HG02571 (cell line): Measurements from ENCODE around the gene PABPC4L.
"Not testable (repeated sequence)": the region's sequence is repeated elsewhere in the genome, so short reads cannot be mapped to it uniquely, and the experiment has no call there.

Experiments
- ATAC-seq: cut with Tn5 transposase; IDR thresholded peaks from one replicate; pipeline ENCODE4 v1.9.1; 2021; ENCODE audit warnings: mild to moderate bottlenecking, moderate library complexity; ENCODE audit not compliant: unreplicated experiment

Gene PABPC4L

GRCh38 chr4:134201216-134202161, at the start of gene PABPC4L:
Gene PABPC4L (minus strand): TSS chr4:134201789. CDS start chr4:134201019, 770 bp downstream.
- no peak for ATAC-seq

DNA sequence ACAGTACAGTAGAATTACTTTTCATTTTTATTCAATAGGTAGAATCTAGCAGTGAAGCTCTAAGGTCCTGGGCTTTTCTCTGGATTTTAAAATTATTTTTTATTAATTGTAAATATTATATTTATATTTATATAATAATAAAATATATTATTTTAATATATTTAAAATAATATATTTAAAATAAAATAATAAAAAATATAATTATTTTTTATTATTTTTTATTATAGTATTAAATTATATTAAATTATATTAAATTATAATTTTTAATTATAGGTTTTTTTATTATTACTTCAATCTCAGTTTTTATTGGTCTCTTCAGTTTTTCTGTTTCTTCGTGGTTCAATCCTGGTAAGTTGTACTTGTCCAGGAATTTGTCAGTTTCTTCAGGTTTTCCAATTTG, 49.7 kb upstream of the PABPC4L start:
- no peak for ATAC-seq

- no peak for ATAC-seq
These were observed 42.4 kb upstream of the PABPC4L start for GRCh38 chr4:134243742-134244713.

DNA sequence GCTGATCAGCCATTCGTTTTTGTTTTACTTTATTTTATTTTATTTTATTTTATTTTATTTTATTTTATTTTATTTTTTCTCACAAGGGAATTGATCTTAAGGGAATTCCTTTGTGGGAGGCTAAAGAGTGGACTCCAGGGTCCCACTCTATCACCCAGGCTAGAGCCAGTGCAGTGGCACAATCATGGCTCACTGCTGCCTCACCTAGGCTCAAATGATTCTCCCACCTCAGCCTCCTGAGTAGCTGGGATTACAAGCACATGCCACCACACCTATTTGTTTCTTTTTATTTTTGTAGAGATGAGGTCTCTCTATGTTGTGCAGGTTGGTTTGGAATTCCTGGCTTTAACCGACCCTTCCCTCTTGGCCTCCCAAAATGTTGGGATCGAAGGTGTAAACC, 17.5 kb upstream of the PABPC4L start:
- ATAC-seq: no peak

GRCh38 chr4:134216411-134216810, 14.8 kb upstream of the PABPC4L start:
- ATAC-seq: no peak

DNA sequence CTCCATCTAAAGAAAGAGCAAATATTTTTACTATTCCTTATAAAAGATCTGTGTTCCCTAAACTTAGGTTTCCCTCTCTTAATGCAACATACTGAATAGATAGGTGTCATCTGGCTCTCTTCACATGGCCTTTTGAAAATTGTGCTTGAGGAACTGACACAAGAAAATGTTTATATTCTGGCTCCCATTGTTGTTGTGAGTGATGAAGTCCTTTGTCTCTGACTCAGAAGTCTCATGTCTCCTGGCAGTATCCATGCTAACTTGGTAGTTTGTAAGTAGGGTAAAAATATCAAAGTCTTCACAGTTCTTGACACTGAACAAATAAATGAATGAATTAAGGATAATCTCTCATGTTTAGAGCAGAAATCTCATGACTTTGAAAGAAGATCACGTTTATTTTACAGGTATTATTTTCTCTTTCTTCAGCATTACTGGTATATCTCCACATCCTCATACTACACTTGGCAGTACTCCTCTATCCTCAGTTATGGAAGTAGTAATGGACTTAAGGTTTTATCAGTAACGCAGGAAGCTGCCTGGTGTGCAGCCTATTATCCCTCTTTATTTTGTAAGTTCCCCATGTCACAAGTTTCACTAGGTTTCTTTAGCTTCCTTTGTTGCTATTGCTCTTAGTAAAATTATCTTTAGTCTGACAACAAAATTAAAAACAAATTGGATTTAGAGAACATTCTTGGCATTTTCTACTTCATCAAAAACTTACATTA, 14.2 kb upstream of the PABPC4L start:
- no peak for ATAC-seq

- not testable (repeated sequence) for ATAC-seq
These were observed 6.4 kb upstream of the PABPC4L start for GRCh38 chr4:134207955-134208354.

- ATAC-seq: no peak
These were observed 772 bp upstream of the PABPC4L start for GRCh38 chr4:134202166-134202956.

DNA sequence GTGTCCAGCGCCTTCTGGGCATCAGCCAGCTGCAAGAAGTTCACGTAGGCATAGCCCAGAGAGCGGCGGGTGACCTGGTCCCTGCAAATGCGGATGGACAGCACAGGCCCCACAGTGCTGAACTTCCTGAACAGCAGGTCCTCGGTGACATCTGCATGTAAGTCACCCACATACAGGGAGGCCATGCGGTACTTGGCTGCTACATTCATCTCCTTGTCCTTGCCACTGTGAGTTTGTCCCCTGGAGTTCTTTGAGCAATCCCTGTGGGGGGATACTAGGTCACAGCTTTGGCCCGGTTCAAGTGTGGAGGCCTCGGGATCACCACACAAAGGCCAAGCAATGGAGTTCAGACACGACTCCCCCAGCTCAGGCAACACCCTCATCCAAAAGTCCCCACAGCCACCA, 776 bp downstream of the PABPC4L start:
- no peak for ATAC-seq

- no peak for ATAC-seq
These were observed 11.6 kb downstream of the PABPC4L start for GRCh38 chr4:134189949-134190348.

DNA sequence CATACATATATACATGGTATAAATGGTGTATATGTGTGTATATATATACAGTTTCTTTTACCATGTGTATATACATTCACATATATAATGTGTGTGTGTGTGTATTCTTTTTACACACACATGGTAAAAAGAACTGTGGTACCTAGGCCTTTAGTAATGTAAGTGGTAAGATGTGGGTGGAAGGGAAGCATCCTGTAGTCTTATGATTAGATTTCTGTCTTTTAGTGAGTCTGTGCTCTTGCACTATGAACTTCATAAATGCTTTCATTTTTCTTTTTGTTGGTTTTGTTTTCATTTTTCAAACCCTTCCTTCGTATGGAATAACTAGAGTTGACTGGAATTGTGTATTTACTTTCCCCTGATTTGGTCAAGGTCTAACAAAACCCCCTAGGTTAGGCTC, 12.1 kb downstream of the PABPC4L start:
- ATAC-seq: no peak

DNA sequence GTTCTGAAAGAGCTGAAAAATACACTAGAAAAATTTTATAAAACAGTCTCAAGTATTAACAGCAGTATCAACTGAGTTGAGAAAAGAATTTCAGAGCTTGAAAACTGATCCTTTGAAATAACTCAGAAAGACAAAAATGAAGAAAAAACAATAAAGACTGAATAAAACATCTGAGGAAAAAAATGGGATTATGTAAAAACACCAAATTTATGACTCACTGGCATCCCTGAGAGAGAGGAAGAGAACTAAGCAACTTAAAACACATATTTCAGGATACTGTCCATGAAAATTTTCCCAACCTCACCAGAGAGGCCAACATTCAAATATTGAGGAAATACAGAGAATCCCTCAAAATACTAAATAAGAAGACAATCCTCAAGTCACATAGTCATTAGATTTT, 22.9 kb downstream of the PABPC4L start:
- ATAC-seq: no peak

DNA sequence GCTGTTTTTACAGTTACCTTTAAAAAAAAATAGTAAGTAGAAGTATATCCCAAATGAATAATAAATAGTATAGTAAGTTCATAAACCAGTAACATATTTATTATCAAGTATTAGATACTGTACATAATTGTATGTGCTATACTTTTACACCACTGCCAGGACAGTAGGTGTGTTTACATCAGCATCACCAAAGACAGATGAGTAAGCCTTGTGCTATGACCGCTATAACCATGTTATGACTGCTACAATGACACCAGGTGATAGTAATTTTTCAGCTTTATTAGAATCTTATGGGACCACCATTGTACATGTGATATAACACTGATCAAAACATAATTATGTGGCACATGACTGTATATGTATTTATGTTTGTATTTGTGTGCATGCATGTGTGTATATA, 27.3 kb downstream of the PABPC4L start:
- ATAC-seq: no peak

DNA sequence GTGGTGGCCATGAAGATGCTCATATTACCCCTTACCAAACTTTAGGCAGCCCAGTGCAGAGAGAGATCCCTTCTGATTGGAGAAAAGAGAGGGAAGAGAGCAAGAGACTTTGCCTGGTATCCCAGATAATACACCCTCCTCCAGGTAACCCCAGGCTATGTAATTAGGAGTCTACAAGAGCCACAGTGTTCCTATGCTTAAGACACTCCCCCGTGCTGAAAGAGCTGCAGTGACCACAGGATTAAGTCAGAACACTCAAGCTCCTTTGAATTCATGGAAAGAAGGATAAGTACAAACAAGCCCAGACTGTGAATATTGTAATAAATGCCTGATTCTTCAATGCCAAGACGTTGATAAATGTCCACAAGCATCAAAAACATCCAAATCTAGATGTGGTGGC, 41.4 kb downstream of the PABPC4L start:
- no peak for ATAC-seq

DNA sequence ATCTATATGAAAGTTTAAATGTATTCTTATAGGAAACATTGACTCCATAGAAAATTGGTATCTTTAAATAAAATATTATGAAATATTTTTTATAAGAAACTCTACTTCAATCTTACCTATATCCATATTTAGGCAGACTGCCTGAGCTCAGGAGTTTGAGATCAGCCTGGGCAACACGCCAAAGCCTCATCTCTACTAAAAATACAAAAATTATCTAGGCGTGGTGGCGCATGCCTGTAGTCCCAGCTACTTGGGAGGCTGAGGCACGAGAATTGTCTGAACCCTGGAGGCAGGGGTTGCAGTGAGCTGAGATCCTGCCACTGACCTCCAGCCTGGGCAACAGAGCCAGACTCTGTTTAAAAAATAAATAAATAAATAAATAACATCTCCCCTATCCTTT, 47.5 kb downstream of the PABPC4L start:
- no peak for ATAC-seq

GRCh38 chr4:134147941-134148340, 53.6 kb downstream of the PABPC4L start:
- ATAC-seq: no peak
